Erythroblast (primary cell): Measurements from ENCODE around the gene INPP4A.

Experiments
- DNase-seq, 2 experiments: peaks; one replicate each; lab custom pipeline; 2025; lab: John Stamatoyannopoulos, UW
- GATA1 ChIP-seq: IDR thresholded peaks from 2 replicates; pipeline ENCODE4 v1.6.1; 2011; ENCODE audit warnings: low read depth, mild to moderate bottlenecking, control low read depth, low read length, moderate library complexity
- POLR2A ChIP-seq: IDR thresholded peaks from 2 replicates; pipeline ENCODE4 v1.6.1; 2011; ENCODE audit warnings: mild to moderate bottlenecking, low read length

INPP4A gene

DNA sequence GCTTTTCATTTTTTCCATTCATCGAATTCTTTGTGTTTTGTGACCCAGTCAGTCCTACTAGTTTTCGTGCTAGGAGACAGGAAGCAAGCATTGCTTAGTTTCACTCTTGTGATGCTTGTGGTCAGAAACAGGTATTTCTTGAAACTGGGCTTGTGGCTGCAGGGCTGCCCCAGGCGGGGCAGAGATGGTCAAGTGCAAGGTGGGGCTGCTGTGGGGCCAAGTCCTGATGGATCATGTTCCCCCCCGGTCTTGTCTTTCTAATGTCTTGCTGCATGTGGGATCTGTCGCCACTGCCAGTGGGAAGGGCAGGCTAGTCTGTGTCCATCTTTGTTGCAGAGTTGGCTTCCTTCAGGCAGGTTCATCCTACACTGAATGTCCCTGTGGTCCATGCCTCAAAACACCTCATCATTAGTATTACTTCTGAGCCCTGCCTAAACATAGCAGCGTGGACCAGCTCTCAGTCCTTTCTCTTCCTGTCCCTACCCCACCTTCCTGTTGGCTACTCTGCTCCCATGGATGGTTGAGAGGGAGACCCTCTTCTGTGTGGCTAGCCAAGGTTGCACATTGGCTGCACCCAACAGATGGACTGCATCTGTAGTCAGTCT is 38.7 kb downstream of the INPP4A start:
- TF ChIP-seq GATA1: no peak
- TF ChIP-seq POLR2A: no peak
- no peak for DNase-seq

DNA sequence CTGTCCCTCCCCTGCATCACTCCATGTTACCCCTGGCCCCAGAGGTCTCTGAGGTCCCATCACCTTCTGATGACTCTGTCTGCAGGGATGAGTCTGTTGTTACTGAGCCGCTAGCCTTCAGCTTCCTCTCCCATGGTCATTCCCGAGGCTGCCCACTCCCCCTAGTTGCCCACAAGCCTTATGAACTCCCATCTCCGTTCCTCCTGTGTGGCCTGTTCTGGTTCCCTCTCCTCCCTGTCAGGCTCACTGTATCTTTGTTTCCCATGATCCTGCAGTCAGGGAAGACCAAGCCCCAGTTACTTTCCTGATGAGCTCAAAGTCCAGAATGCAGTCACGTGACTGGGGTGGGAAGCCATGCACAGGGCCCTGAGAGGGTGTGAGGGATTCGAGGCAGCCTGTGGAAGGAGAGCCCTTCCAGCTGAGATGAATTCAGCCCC is 39.5 kb downstream of the INPP4A start:
- DNase-seq: peak in 1 of 2 experiments; percentile 21
- TF ChIP-seq GATA1 (no peak), POLR2A (no peak)

DNA sequence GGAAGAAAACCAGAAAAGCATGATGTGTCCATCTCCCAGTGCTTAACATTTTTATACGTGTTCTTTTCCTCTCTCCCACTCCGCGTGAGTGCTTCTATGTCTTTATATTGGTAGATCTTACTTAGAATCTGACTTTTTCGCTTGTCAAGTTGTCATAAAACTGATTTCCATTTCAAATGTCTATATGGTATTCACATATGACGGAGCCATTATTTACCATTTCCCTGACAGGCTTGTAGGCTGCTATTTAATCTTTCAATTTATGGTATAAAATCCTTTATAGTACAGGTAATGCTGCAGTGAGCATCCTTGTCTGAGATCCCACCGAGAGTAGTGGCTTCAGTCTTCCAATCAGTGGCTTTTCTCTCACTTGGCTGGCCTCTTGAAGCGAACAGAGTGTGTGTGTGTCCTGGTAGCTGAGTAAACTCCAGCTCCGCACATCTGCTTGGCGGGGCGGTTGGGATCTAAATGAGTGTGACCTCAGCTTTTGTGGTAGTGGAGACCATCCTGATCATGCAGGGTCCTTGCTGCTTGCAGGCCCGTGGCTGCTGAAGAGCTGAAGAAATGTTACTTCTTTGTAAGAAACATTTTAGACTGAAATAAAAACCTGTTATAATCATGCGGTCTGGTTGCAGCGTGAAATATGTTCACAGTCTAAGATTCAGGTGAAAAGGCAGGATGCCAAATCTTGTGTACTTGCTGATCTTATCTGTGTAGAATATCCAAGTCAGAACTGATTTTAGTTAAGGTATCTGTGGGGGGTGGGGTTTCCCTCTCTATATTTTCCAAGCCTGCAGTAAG is 40.2 kb downstream of the INPP4A start:
- DNase-seq: no peak
- TF ChIP-seq POLR2A (no peak), GATA1 (no peak)

DNA sequence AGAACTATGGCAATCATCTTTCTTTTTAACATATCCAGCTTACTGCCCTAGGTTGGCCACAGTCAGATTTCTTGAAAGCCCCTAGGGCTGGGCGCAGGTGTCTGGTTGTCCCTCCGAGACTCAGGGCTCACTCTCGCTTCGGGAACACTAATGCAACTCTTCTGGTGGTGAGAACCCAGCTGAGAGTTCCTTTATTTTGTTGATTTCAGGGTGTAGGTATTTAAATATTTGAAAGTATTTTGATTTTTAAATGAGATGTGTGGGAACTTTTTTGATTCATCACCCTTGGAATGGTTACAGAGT is 40.7 kb downstream of the INPP4A start:
- TF ChIP-seq GATA1 (no peak), POLR2A (no peak)
- DNase-seq: no peak

DNA sequence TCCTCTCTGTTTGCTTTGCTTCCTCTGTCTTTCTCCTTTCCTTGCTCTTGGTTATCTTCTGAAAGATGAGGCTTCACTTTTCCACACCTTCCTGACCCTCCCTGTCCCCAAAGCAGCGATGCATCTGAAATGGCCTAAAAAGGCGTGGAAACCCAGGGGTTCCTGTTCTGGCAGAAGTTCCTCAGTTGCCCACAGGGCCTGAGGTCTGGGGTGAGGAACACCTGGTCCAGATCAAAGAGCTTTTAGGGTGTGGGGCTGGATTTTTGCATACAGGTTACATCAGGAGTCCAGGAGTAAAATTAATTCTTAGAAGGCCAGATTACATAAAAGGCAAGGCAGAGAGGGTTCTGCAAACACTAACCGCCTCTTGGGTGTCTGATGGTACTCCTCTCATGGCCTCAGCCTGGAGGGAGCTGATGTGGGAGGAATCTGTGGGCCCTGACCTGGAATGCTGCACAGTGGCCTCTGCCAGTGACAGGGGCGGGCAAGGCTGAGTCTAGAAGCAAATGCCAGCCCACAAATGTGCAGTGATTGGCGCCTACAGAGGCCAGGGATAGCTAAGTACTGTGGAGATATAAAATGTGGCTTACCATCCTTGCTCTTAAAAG is 41.8 kb downstream of the INPP4A start:
- no peak for DNase-seq
- no peak for TF ChIP-seq POLR2A
- no peak for TF ChIP-seq GATA1

DNA sequence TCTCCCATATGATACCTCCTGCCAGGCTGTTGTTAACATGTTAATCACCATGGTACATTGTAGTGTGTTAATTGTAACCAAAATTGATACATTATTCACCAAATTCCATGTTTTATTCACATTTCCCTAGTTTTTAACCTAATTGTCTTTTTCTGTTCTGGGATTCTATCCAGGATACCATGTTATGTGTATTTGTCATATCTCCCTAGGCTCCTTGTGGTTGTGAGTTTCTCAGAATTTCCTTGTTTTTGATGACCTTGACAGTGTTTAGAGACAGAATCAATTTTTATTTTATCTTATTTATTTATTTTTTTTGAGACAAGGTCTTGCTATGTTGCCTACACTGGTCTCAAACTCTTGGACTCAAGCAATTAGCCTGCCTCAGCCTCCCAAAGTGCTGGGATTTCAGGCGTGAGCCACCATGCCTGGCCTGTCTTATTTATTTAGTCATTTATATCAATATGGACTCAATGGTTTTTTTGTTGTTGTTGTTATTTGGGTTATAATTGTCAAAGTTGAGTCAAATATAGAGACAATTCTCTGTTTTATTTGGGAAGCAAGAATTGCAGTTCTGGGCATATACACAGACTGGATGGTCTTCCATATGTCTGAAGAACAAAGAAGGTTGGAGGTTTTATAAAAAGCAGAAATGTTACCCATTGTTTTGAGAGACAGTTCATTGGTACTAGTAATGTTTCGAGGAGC is 42.6 kb downstream of the INPP4A start:
- DNase-seq: no peak
- no peak for TF ChIP-seq GATA1
- TF ChIP-seq POLR2A: no peak

DNA sequence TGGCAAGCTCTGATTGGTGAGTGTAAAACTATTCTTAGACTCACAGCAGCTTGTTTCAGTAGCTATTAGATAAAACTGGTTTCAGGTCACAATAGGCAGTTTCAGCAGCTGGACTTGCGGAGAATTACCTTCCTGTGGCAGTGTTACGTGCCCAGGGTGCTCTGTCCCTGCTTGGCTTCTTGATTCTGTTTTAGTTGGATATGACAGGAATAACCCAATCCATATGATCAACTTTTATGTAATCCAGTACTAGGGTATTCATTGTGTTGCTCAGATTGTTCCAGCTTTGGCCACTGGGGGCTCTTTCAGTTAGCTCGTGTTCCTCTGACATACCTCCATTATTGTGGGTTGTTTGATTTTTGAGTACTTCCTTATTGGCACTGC is 43.1 kb downstream of the INPP4A start:
- peak; percentile 45 to 60 for DNase-seq
- TF ChIP-seq GATA1 (no peak), POLR2A (no peak)

DNA sequence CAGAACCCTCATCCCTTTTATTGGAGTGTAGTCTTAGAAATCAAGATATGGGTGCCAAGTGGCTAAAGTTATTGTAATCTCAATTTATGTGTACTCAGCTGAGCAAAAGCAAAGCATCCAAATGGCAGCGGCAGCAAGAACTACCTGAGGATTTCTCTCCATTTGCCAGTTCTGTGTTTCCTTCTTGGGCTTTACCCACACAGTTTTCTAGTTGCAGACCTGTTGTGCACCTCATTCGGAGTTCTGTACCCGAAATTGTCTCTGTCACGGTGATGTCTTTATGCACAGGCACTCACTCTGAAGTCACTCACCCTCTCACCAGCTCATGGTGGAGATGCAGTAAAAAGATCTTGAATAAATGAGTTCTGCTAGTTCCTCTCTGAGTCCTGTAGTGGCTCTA is 43.6 kb downstream of the INPP4A start:
- no peak for TF ChIP-seq GATA1
- TF ChIP-seq POLR2A: no peak
- DNase-seq: no peak

DNA sequence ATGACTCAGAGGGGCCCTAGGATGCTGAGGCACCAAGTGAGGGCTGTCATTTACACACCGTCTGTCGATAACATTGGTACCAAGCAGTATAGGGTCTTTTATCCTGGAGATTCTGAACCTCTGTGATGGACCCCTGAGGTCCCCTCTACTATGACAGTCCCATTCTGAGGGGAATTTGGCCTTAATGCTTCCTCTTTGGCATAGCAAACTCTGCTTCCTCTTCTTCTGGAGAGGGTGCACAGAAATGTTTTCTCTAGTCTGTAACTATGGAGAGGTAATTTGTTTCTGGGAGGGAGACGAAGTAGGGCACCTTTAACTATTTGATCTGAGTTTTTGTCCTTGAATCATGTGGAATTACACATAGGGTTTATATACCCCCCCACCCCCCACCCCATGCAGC is 44.8 kb downstream of the INPP4A start:
- TF ChIP-seq POLR2A (no peak), GATA1 (no peak)
- no peak for DNase-seq

DNA sequence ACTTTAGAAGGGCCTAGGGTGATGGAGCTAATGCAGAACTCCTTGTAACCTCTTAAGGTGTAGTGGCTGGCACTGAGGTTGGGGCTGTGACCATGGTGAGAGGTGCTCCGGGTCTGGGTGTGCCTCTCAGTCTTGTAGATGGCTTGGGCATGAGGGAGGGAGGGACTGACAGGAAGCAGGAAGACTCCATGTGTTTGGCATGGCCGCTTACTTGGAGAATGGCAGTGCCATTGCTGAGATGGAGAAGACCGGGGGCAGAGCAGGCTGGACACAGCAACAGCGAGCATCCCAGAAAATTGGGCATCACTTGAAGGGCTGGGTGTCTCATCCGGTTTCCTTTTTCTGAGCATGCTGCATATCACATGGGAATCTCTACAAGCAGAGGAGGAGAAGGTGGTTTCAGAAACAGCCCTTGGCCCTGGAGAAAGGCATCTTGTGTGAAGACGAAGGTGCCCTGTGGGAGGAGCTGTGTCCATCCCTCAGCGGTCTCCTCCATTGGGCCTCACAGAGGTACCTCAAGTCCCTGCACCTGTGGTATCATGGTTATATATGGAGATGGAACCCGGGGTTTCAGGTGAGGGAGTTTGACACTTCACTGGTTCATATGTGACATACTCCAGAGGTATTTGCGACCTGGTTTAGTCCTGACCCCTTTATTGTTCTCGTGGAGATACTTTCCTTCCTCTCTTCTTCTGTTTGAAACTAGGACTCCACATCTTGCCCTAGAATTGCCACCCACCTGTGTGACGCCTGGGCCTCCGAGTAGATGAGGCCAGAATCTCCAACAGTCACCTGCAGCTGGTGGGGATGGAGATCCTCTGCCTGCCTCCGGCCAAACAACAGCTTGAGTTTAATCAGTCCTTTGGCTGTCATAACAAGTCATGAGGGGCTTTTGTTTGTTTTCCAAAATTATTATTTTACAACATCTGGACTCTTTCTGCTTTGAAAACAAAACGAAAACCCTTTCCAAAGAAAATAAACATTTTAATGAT is 45.6 kb downstream of the INPP4A start:
- no peak for DNase-seq
- TF ChIP-seq GATA1 (no peak), POLR2A (no peak)

DNA sequence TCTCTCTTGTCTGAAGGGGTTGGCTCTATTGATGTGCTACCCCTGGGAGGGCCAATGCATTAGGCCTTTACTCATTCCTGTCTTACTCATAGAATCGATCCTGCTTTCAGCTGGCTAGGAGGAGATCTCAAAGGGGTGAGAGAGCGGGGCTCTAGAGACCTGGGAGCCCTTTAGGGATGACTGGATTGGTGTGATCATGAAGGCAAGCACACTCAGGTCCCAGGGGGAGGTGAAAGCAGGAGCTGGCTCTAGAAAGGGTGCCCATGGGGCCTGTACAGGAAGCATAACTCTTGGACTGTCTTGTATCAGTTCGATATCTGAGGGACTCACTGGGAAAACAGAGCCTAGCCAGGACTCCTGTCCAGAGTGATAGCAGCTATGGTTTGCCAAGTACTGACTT is 47.8 kb downstream of the INPP4A start:
- no peak for DNase-seq
- TF ChIP-seq POLR2A: no peak
- no peak for TF ChIP-seq GATA1

DNA sequence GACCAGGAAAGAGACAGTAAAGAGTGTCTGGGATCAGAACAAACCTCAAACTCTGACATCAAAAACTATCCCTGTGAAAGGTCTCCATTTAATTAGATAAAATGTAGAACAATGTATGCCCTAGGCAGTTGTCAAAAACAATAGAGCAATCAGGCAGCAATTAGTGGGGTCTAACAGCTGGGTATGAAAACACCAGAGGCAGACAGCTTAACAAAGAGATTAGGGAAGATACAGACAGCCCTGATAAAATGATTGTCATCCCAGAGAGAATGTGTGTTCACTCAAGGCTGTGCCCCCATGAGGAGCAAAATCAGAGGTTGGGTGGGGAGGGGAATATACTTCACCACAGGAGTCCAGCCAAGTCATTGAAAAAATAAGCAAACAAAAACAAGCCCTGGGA is 50.0 kb downstream of the INPP4A start:
- DNase-seq: no peak
- TF ChIP-seq POLR2A: no peak
- no peak for TF ChIP-seq GATA1

DNA sequence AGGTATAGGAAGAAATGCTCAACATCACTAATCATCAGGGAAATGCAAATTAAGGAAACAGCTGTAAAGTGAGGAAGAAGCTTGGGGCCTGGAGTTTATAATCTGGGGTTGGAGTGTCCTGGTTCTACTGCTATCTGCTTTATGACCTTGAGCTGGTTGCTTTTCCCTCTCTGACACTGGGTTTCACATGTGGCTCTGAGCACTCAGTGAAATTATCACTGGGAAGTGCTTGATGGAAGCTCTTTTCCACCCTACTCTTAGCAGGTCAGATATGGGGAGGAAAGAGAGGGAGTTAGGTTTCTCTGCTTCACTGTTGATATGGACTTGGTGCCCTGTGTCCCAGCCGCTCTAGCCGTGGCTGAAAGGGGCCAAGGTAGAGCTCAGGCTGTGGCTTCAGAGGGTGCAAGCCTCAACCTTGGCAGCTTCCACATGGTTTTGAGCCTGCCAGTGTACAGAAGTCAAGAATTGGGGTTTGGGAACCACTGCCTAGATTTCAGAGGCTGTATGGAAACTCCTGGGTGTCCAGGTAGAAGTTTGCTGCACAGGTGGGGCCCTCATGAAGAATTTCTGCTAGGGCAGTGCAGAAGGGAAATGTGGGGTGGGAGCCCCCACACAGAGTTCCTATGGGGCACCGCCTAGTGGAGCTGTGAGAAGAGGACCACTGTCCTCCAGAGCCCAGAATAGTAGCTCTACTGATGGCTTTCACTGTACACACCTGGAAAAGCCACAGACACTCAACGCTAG is 52.3 kb downstream of the INPP4A start:
- TF ChIP-seq GATA1: no peak
- TF ChIP-seq POLR2A: no peak
- DNase-seq: peak in 1 of 2 experiments; percentile 19
